Measurements from ENCODE around the gene ZNF507. TPM values are rescaled to one million over a fixed set of nuclear protein-coding genes. Genes with fewer than 3 reads are reported as not detected.

Gene ZNF507
- 28.8 and 30.8 TPM in 2 replicates for total RNA-seq

DNA sequence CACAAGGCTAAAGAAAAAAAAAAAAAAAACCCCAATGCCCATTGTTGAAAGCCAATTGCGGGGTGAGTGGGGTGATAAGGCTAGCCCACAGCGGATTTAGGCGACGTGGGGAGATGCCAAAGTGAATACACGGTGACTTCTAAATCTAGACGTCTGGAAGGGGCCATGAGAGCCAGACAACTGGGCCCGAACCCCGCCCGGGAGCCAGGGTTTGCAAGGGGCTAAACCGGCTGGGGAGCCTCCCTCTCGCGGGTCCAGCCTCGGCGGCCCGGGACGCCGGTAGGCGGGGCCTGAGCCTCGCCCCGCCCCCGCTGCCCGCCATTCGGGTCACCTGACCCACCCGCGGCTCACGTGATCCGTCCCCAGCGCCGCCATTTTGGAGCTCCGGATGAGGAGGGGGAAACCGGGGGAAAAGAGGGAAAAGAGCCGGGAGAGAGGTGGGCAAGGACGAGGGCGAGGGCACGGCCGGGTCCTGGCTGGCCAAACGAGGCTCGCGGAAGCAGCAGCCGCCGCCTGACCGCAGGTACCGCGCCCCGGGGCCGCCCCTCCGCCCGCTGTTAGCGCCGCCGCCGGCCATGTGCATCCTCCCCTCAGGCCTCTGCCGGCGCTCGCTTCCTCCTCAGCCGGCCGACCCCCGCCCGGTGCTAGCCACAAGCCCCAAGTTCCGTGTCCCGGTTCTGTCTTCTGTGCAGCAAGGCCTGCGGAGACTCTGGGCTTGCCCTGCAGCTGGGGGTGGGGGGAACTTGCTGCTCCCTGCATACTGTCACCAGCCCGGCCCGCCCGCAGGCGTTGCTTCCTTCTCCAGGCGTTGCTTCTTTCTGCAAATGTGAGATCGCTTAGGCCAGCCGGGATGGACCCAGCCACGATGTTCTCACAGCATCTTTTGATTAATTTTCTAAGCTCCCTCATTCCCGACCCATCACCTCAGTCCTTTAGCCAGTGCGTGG is at the start of gene ZNF507:
Gene ZNF507, plus strand, starts transcription at position 350 of the 947 bp plus-strand sequence. CDS start 7,221 bp downstream, outside the sequence.
- intact Hi-C loops (cut with micrococcal nuclease), result loop anchor here (1.0 to 5.0 kb wide), 9 partner anchors 60 to 1131 kb away; partner anchors contain the start of genes ANKRD27, DPY19L3, FAAP24 and NUDT19

- intact Hi-C loops (cut with micrococcal nuclease), result no loop called here
Measured at GRCh38 chr19:32296694-32297093, 48.7 kb upstream of the ZNF507 start.

GRCh38 chr19:32302778-32303177 is 42.6 kb upstream of the ZNF507 start:
- intact Hi-C loops (cut with micrococcal nuclease), result no loop called here

GRCh38 chr19:32303193-32303592 is 42.2 kb upstream of the ZNF507 start:
- intact Hi-C loops (cut with micrococcal nuclease), result no loop called here

GRCh38 chr19:32307591-32307990 is 37.8 kb upstream of the ZNF507 start:
- intact Hi-C loops (cut with micrococcal nuclease), result no loop called here

DNA sequence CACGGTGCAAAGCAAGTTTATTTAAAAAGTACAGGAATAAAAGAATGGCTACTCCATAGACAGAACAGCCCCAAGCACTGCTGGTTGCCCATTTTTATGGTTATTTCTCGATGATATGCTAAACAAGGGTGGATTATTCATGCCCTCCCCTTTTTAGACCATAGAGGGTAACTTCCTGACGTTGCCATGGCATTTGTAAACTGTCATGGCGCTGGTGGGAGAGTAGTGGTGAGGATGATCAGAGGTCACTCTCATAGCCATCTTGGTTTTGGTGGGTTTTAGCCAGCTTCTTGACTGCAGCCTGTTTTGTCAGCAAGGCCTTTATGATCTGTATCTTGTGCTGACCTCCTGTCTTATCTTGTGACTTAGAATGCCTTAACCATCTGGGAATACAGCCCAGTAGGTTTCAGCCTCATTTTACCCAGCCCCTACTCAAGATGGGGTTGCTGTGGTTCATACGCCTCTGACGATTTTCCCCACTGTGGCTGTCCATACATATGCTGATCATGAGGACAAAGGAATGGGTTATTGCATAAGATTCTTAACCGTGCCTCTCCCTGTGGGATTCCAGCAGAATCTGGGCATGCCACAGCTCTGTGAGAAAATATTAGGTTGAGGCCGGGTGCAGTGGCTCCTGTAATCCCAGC is 36.9 kb upstream of the ZNF507 start:
- intact Hi-C loops (cut with micrococcal nuclease), result no loop called here

DNA sequence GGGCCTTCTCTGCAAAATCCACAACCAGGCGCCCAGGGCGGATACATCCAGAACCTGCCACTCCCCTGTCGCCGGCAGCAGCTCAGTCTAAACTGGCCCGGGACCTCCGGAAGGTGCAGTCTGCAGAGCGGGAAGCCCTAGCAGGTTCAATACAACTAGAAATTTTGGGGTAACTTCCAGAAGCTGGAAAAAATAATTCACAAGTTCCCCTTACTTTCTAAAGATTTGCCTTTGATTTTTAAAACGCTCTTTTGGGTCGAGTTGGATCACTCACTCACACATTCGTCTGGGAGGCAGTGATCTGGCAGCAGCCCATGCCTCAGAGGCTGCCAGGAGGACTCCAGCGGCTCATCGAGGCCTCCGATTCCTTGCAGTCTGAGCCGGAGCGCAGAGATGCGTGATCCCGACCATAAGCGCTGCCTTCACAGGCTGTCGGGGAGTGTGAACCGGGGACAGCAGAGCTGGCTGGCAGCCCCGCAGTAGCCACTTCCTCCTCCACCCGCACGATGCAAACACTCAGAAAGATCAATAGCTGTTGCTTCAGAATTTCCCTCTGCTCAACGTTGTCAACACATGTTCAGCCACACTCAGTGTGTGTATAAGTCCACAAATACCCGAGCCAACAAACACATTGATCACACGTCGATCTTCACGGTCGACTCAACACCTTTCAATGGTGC is 35.6 kb upstream of the ZNF507 start:
- intact Hi-C loops (cut with micrococcal nuclease), result no loop called here

DNA sequence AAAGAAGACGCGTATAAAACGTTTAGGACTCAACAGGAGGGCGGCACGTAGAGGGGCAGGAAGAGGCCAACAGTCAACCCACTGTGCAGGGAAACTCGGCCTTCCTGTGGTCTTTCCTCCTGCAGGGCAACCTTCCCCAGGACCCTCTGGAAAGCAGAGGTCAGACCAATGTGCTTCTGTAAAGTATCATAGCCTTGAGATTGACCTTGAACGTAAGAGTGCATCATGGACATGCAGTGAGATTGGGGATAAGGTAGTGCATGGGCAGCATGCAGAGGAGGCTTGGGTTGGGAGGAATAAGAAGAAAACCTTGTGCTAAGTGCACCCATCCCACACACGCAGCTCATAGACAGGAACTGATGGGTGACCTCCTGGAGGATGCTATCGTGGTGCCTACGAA is 34.0 kb upstream of the ZNF507 start:
- intact Hi-C loops (cut with micrococcal nuclease), result no loop called here

DNA sequence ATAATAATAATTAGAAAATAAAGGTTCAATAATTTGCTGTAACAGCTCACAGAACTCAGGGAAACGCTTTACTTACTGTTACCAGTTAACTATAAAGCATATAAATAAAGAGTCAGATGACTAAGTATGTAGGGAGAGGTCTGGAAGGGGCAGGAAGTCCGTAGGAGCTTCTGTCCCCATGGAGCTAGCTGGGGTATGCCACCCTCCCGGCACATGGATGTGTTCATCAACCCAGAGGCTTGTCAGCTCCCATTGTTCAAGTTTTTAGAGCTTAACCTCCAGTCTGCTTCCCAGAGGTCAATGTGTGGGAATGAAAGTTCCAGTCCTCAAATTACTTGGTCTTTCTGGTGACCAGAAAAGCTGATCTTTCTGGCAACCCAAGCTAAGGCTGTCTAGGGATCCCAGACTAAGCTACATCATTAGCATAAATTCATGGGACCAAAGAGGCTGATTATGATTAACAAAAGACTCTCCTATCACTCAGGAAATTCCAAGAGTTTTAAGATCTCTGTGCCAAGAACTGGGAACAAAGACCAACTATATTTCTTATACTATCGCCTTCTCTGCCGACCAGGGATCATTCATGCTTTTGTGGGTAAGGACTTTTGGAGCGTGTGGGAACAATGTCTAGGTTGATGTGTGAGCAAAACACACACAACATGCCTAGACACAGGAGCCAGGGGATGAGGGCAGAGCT is 31.7 kb upstream of the ZNF507 start:
- intact Hi-C loops (cut with micrococcal nuclease), result no loop called here

GRCh38 chr19:32316034-32316433 is 29.4 kb upstream of the ZNF507 start:
- intact Hi-C loops (cut with micrococcal nuclease), result no loop called here

GRCh38 chr19:32317086-32317485 is 28.3 kb upstream of the ZNF507 start:
- intact Hi-C loops (cut with micrococcal nuclease), result no loop called here

GRCh38 chr19:32318884-32319520 is 26.4 kb upstream of the ZNF507 start:
- intact Hi-C loops (cut with micrococcal nuclease), result loop anchor here (1.0 kb wide), 1 partner anchor 251 kb away; no protein-coding TSS in a partner anchor

- intact Hi-C loops (cut with micrococcal nuclease), result no loop called here
Measured at GRCh38 chr19:32322541-32322940, 22.9 kb upstream of the ZNF507 start.

DNA sequence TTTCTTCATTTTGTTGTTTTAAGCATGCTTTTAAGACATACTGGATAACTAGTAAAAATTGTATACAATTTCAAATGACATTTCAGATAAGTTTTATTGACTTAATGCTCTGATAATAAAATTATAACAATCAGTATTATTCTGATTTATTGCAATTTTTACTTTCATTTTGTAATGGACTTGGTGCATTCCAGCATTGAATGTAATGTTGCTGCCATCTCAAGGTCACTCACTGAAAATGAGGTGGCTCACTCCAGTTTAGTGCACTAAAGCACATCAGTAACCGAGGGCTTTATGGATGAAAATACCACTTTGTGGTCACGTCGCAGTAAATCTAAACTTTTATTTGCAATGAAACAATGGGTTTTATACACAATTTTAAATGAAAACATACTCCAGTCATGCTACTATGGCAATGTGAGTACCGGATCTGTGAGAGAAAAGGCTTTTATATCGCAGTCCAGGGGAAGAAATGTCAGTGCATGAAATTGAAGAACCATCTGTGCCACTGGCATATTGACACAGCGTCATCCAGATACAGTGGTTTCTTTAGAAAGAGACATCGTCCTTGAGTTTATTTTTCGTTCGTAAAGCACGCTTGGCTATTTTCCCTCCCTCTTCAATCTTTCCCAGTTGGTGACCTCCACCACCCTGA is 20.7 kb upstream of the ZNF507 start:
- intact Hi-C loops (cut with micrococcal nuclease), result no loop called here

DNA sequence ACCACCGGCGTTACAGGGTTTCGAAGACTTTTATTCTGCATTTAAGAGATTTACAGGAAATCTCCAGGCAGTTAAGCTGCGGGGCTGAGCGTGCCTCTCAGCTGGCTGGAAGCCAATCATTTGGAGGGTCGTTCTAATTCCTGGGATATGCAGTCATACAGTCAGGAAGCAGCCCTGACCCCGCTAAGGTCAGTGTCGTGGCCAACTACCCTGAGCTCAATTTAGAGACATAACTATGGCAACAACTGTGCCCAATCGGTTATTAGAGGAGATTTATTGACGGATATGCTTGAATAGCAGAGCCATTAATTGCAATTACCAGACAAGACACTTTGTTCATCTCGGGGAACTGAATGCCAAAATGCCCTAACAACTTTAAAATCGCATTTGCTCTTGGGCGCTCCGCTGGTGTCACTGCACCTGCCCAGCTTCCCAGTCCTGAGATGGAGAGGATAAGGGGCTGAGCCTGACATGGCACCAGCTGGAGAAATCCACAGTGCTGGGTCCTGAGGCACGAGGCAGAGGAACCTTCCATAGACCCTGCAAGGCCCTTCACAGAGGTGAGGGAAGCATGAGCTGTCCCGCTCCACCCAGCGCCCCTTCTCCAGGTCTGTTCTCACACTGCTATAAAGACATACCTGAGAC is 15.1 kb upstream of the ZNF507 start:
- intact Hi-C loops (cut with micrococcal nuclease), result no loop called here

- intact Hi-C loops (cut with micrococcal nuclease), result no loop called here
Measured at GRCh38 chr19:32333227-32333626, 12.2 kb upstream of the ZNF507 start.

DNA sequence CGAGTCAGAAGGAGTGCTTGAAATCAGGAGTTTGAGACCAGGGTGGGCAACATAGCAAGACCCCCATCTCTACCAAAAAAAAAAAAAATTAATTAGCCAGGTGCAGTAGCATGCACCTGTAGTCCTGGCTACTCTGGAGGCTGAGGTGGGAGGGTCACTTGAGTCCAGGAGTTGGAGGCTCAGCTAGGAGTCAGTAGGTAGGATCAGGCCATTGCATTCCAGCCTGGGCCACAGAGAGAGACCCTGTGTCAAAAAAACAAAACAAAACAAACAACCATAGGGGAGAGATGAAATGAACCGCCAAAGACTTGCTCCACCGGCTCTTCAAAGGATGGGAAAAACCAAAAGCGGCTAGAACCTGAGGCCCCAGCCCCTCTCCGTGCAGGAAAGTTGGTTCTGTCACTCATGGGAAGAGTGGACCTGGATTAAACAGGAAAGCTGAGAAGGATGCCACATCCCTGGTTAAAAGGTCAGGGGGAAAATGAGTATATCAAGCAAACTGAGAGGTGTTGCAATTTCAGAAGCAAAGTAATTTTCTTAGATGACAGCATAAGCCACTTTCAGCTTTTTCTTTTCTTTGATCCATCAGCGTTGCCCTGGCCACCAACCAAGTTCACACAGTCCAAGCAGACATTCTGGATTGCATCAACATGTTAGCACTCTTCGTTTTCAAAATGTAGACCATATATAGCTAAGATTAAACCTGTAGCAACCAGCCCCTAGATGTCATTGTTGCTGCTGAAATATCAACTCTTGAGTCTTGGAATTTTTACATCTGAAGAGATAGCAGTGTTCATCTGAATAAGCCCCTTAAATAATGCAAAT is 8.9 kb upstream of the ZNF507 start:
- intact Hi-C loops (cut with micrococcal nuclease), result no loop called here

DNA sequence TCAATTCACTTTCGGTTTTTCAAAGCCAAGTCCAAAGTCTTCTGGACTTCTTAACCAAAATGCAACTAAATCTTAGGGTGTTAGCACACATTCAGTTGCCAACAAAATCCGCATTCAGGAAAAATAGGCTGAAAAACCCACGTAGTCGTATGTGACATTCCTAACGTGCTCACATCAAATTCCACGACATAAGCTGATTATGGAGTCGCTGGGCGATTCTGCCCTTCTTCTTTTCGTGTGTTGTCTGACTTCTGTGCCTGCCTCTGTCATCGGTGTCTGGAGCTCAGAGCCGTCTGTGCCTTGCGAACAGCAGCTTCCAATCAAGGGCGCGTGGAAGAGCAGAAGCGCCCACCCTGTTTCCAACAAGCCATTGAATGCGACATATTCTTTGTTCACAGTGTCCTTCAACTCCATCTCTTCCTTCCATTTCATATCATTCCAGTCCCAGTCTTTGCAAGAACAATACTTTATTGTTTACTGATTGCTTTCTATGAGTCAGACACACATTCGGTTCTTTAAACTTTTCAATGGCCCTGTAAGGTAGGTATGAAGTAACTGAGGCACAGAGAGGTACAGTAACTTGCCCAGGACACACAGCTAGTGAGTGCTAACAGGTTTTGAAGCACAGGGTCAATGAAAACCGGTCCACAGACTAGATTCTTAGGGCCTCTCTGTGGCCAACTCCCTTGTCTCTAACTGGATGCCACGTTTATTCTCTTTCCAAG is 8.2 kb upstream of the ZNF507 start:
- intact Hi-C loops (cut with micrococcal nuclease), result no loop called here

All from T-helper 1 cell treated with Interleukin-12 subunit alpha and Interleukin-12 subunit beta and Interleukin-4 antibody, amounts not matched to agents 30 ng/mL and 1 ng/mL, for 36 hours (primary cell).